Astrocyte (in vitro differentiated cells and primary cell): ENCODE data around the gene PRSS16. TPM values are rescaled to one million over a fixed set of nuclear protein-coding genes. Genes with fewer than 3 reads are reported as not detected.

Source experiments
- DNase-seq: peaks from one replicate; pipeline ENCODE4 v3.0.0-alpha.2; 2010; ENCODE audit warnings: low read depth
- FAIRE-seq: peaks from 2 replicates; lab custom pipeline; 2011; peaks lifted over from hg19 to GRCh38; lab: Jason Lieb, UNC
- H2AFZ ChIP-seq: 2 replicates; pipeline ENCODE4 v1.6.0; 2012; ENCODE audit warnings: low read depth, low read length, inconsistent platforms
- H3K27ac ChIP-seq: 2 replicates; pipeline ENCODE4 v1.5.1; 2011; ENCODE audit warnings: low read depth, low read length, inconsistent platforms
- H3K27me3 ChIP-seq: 2 replicates; pipeline ENCODE4 v1.6.0; 2011; ENCODE audit warnings: low read length, inconsistent platforms; ENCODE audit not compliant: insufficient read depth
- H3K36me3 ChIP-seq: 2 replicates; pipeline ENCODE4 v1.5.1; 2011; ENCODE audit warnings: low read length, inconsistent platforms; ENCODE audit not compliant: insufficient read depth
- H3K4me1 ChIP-seq: 2 replicates; pipeline ENCODE4 v1.5.1; 2011; ENCODE audit warnings: low read length, inconsistent platforms; ENCODE audit not compliant: insufficient read depth
- H3K4me2 ChIP-seq: 2 replicates; pipeline ENCODE4 v1.6.0; 2012; ENCODE audit warnings: low read length, inconsistent platforms
- H3K4me3 ChIP-seq: 2 replicates; pipeline ENCODE4 v1.5.1; 2011; ENCODE audit warnings: low read depth, mild to moderate bottlenecking, low read length, inconsistent platforms; ENCODE audit not compliant: insufficient read depth
- H3K79me2 ChIP-seq: 2 replicates; pipeline ENCODE4 v1.6.0; 2012; ENCODE audit warnings: mild to moderate bottlenecking, low read length, inconsistent platforms; ENCODE audit not compliant: insufficient read depth
- H3K9ac ChIP-seq: 2 replicates; pipeline ENCODE4 v1.6.0; 2012; ENCODE audit warnings: mild to moderate bottlenecking, low read length, inconsistent platforms
- H3K9me3 ChIP-seq: 2 replicates; pipeline ENCODE4 v1.5.1; 2012; ENCODE audit warnings: low read depth, mild to moderate bottlenecking, low read length, inconsistent platforms; ENCODE audit not compliant: insufficient read depth
- H4K20me1 ChIP-seq: 2 replicates; pipeline ENCODE4 v1.6.0; 2012; ENCODE audit warnings: low read length, inconsistent platforms; ENCODE audit not compliant: insufficient read depth
- H3K27ac Mint-ChIP-seq: one replicate; pipeline ENCODE4 v1.8.0; 2021; ENCODE audit warnings: mild to moderate bottlenecking, mixed read lengths; ENCODE audit not compliant: unreplicated experiment
- H3K27me3 Mint-ChIP-seq: one replicate; pipeline ENCODE4 v1.8.0; 2021; ENCODE audit warnings: low read depth, mixed read lengths; ENCODE audit not compliant: unreplicated experiment
- H3K36me3 Mint-ChIP-seq: one replicate; pipeline ENCODE4 v1.8.0; 2021; ENCODE audit warnings: low read depth, mixed read lengths; ENCODE audit not compliant: unreplicated experiment
- H3K4me1 Mint-ChIP-seq: one replicate; pipeline ENCODE4 v1.8.0; 2021; ENCODE audit warnings: low read depth, mixed read lengths; ENCODE audit not compliant: unreplicated experiment
- H3K4me3 Mint-ChIP-seq: one replicate; pipeline ENCODE4 v1.8.0; 2021; ENCODE audit warnings: mild to moderate bottlenecking, moderate library complexity, mixed read lengths; ENCODE audit not compliant: unreplicated experiment
- H3K9me3 Mint-ChIP-seq: one replicate; pipeline ENCODE4 v1.8.0; 2021; ENCODE audit warnings: mild to moderate bottlenecking, mixed read lengths; ENCODE audit not compliant: unreplicated experiment
- EZH2 ChIP-seq: IDR thresholded peaks from 2 replicates; pipeline ENCODE4 v1.6.1; 2012; ENCODE audit warnings: mild to moderate bottlenecking, low read length, inconsistent platforms; ENCODE audit not compliant: insufficient read depth
- total RNA-seq: library from RNA; stranded (reverse); gene quantifications from 2 replicates; pipeline ENCODE4 v1.2.1, GENCODE V29; 2021
- TF ChIP-seq, protein P1 (sequence below): IDR thresholded peaks from 2 replicates; pipeline ENCODE4 v1.5.1; 2011; ENCODE audit warnings: low read depth, mild to moderate bottlenecking, inconsistent platforms, low read length, moderate library complexity; ENCODE audit not compliant: insufficient read depth

PRSS16 gene
- total RNA-seq, 1 donor from 2014 or later, result 2.3 TPM

DNA sequence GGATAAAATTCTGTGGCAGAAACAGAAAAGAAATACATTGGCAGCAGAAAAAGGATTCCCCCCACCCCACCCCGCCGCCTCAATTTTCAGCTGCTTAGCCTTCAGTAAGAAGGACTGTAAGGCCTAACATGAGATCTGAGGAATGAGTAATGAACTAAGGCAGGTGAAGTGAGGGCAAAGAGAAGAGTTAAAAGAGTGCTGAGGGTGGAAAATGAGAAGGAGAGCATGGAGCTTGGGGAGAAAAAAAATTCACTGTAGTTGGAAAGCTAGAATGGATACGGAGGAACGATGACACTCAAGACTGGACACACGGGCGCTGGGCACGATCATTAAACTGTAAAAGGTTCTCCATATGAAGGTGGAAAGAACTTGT is 50.0 kb downstream of the PRSS16 start:
- Histone ChIP-seq H3K4me3 (peak overlapping the region; percentile 37), H3K9ac (no peak overlapping the region), H3K36me3 (no peaks in the 10 kb centered on the region), H3K79me2 (no peaks in the 10 kb centered on the region), H3K27me3 (peaks cover 3% of the 10 kb centered on the region), H3K27ac (no peak overlapping the region), H2AFZ (no peak overlapping the region), H3K9me3 (no peaks in the 10 kb centered on the region), H3K4me2 (peak overlapping the region; percentile 87), H4K20me1 (no peaks in the 10 kb centered on the region), H3K4me1 (peaks cover 6% of the 10 kb centered on the region)
- H3K4me3 Mint-ChIP-seq, result peak overlapping the region; percentile 95
- no peaks in the 10 kb centered on the region for H3K27me3 Mint-ChIP-seq
- no peak for DNase-seq
- peaks cover 4% of the 10 kb centered on the region for H3K4me1 Mint-ChIP-seq
- no peaks in the 10 kb centered on the region for H3K36me3 Mint-ChIP-seq
- no peak for FAIRE-seq
- no peaks in the 10 kb centered on the region for H3K9me3 Mint-ChIP-seq
- H3K27ac Mint-ChIP-seq, result no peak overlapping the region
- no peak for TF ChIP-seq EZH2
- TF ChIP-seq, protein P1, sequence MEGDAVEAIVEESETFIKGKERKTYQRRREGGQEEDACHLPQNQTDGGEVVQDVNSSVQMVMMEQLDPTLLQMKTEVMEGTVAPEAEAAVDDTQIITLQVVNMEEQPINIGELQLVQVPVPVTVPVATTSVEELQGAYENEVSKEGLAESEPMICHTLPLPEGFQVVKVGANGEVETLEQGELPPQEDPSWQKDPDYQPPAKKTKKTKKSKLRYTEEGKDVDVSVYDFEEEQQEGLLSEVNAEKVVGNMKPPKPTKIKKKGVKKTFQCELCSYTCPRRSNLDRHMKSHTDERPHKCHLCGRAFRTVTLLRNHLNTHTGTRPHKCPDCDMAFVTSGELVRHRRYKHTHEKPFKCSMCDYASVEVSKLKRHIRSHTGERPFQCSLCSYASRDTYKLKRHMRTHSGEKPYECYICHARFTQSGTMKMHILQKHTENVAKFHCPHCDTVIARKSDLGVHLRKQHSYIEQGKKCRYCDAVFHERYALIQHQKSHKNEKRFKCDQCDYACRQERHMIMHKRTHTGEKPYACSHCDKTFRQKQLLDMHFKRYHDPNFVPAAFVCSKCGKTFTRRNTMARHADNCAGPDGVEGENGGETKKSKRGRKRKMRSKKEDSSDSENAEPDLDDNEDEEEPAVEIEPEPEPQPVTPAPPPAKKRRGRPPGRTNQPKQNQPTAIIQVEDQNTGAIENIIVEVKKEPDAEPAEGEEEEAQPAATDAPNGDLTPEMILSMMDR, result no peak

DNA sequence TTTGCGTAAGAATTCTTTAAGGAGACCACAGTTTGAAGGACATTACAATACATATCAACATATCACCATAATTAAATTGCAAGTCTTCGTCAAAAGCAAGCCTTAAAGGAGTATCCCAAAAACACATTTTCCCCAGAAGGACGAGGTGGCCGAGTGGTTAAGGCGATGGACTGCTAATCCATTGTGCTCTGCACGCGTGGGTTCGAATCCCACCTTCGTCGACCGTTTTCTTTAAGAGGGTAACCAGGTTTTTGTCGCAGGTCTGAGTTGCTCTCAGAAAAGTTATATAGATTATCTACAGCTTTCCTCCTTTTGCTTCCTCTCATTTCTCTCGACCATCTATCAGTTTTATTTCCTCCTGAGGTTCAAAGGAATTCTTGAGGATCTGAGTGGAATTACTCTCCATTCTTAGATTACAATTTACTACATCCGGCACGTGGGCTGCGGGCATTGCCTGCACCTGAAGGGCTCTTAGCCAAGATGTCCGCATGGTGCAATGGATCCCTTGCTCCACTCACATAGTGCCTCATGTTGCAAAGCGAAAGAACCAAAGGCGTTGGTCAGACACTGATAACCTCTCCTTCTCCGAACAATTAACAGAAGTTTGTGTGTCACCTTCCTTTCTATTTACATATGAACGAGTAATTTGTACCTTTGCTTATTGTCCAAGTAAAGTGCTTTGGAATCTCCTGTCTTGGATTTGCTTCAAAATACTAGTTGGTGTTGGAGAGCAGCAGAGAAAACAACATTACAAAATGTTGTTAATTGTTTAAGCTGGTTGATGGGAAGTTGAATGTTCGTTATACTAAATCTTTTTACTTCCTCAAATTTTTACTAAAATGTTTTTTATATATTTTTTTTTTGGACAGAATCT is 50.6 kb downstream of the PRSS16 start:
- DNase-seq (peak; percentile 22), FAIRE-seq (no peak)
- no peaks in the 10 kb centered on the region for H3K36me3 ChIP-seq
- no peaks in the 10 kb centered on the region for H3K9me3 ChIP-seq
- peaks cover 3% of the 10 kb centered on the region for H3K27me3 ChIP-seq
- no peaks in the 10 kb centered on the region for H3K79me2 ChIP-seq
- peak overlapping the region; percentile 87 for H3K4me2 ChIP-seq
- H3K4me3 ChIP-seq, result peak overlapping the region; percentile 37
- Mint-ChIP-seq H3K4me3 (peak overlapping the region; percentile 95), H3K27ac (peak overlapping the region; percentile 23), H3K4me1 (peaks cover 4% of the 10 kb centered on the region), H3K36me3 (no peaks in the 10 kb centered on the region), H3K9me3 (no peaks in the 10 kb centered on the region), H3K27me3 (no peaks in the 10 kb centered on the region)
- H4K20me1 ChIP-seq, result no peaks in the 10 kb centered on the region
- TF ChIP-seq, protein P1, result no peak
- no peak for TF ChIP-seq EZH2
- H3K4me1 ChIP-seq, result peaks cover 6% of the 10 kb centered on the region
- no peak overlapping the region for H2AFZ ChIP-seq
- H3K27ac ChIP-seq, result no peak overlapping the region
- no peak overlapping the region for H3K9ac ChIP-seq
